Keratinocyte (primary cell): ENCODE results near the gene USP35. TPM values are rescaled to one million over a fixed set of nuclear protein-coding genes. Genes with fewer than 3 reads are reported as not detected.

ENCODE experiments used
- DNase-seq: peaks from one replicate; pipeline ENCODE4 v3.0.0-alpha.2; 2011; ENCODE audit warnings: low read depth, missing footprints, low spot score
- FAIRE-seq: peaks from 2 replicates; lab custom pipeline; 2011; peaks lifted over from hg19 to GRCh38; lab: Jason Lieb, UNC
- H2AFZ ChIP-seq: 2 replicates; pipeline ENCODE4 v1.6.0; 2012; ENCODE audit warnings: low read length, control low read depth, inconsistent platforms; ENCODE audit not compliant: control insufficient read depth
- H3K27ac ChIP-seq: 2 replicates; pipeline ENCODE4 v1.5.1; 2011; ENCODE audit warnings: low read length; ENCODE audit not compliant: control insufficient read depth, insufficient read depth
- H3K27me3 ChIP-seq: 3 replicates; pipeline ENCODE4 v1.6.0; 2011; ENCODE audit warnings: low read length; ENCODE audit not compliant: control insufficient read depth, insufficient read depth; ENCODE audit errors: extremely low read depth
- H3K36me3 ChIP-seq, 2 experiments: 2 replicates in 1 of 2; 3 replicates in 1 of 2; pipeline ENCODE4 v1.5.1; 2011; ENCODE audit warnings: low read length in 2 of 2, mild to moderate bottlenecking in 1 of 2; ENCODE audit not compliant: control insufficient read depth in 2 of 2, insufficient read depth in 2 of 2; ENCODE audit errors: extremely low read depth in 1 of 2
- H3K4me1 ChIP-seq: 3 replicates; pipeline ENCODE4 v1.5.1; 2011; ENCODE audit warnings: low read length; ENCODE audit not compliant: control insufficient read depth, insufficient read depth; ENCODE audit errors: extremely low read depth
- H3K4me2 ChIP-seq: 3 replicates; pipeline ENCODE4 v1.6.0; 2011; ENCODE audit warnings: low read depth, low read length; ENCODE audit not compliant: control insufficient read depth, insufficient read depth; ENCODE audit errors: extremely low read depth
- H3K4me3 ChIP-seq, 3 experiments: fragments of 200-600 bp in 1 of 3; sonication (generic) in 1 of 3; 2 replicates in 2 of 3; 3 replicates in 1 of 3; pipeline ENCODE4 v1.5.1; 2011 to 2016; ENCODE audit warnings: low read length in 3 of 3, mild to moderate bottlenecking in 3 of 3, control low read depth in 2 of 3, inconsistent platforms in 1 of 3, low read depth in 1 of 3, mixed read lengths in 1 of 3, mixed run types in 1 of 3, moderate library complexity in 1 of 3; ENCODE audit not compliant: control insufficient read depth in 2 of 3, insufficient read depth in 2 of 3; ENCODE audit errors: extremely low read depth in 1 of 3
- H3K79me2 ChIP-seq: 2 replicates; pipeline ENCODE4 v1.6.0; 2012; ENCODE audit warnings: low read length; ENCODE audit not compliant: control insufficient read depth, insufficient read depth
- H3K9ac ChIP-seq: 3 replicates; pipeline ENCODE4 v1.6.0; 2011; ENCODE audit warnings: low read length; ENCODE audit not compliant: control insufficient read depth, insufficient read depth; ENCODE audit errors: extremely low read depth
- H3K9me1 ChIP-seq: 3 replicates; pipeline ENCODE4 v1.6.0; 2011; ENCODE audit warnings: low read length; ENCODE audit not compliant: control insufficient read depth, insufficient read depth; ENCODE audit errors: extremely low read depth
- H3K9me3 ChIP-seq: 2 replicates; pipeline ENCODE4 v1.5.1; 2012; ENCODE audit warnings: low read depth, low read length; ENCODE audit not compliant: control insufficient read depth
- H4K20me1 ChIP-seq: 3 replicates; pipeline ENCODE4 v1.6.0; 2011; ENCODE audit warnings: low read length; ENCODE audit not compliant: control insufficient read depth, insufficient read depth; ENCODE audit errors: extremely low read depth
- EZH2 ChIP-seq: IDR thresholded peaks from one replicate; pipeline ENCODE4 v1.6.1; 2012; ENCODE audit warnings: inconsistent platforms, mild to moderate bottlenecking, low read length, moderate library complexity
- dilution Hi-C: fragments of 300-500 bp; cut with MboI; formaldehyde crosslinking; loops from one replicate; pipeline ENCODE4 v1.7.0; 2020; ENCODE audit warnings: low sequenced_read_pairs; ENCODE audit not compliant: extremely low pct_ligation_motif_present
- polyA plus RNA-seq, 5 experiments: library from polyadenylated mRNA; depleted of rRNA in 3 of 5; stranded (reverse) in 3 of 5; stranded (forward) in 1 of 5; unstranded in 1 of 5; fragments of >200 nt; gene quantifications; 1 replicate in 1 of 5; 2 replicates in 3 of 5; 3 replicates in 1 of 5; pipeline versions ENCODE4 v1.2.1 to v1.2.3, GENCODE V29; 2011 to 2012; ENCODE audit warnings: missing spikeins in 2 of 5, low read depth in 1 of 5, low replicate concordance in 1 of 5
- TF ChIP-seq, protein P1 (sequence below), 3 experiments: IDR thresholded peaks in 1 of 3; conservative IDR thresholded peaks in 1 of 3; optimal IDR thresholded peaks in 1 of 3; 2 replicates in 2 of 3; 3 replicates in 1 of 3; pipeline versions ENCODE3 to v1.5.1; 2011; ENCODE audit warnings: low read length in 3 of 3, mild to moderate bottlenecking in 3 of 3, moderate library complexity in 2 of 3, control low read depth in 1 of 3, inconsistent platforms in 1 of 3; ENCODE audit not compliant: insufficient read depth in 2 of 3; ENCODE audit errors: extremely low read depth in 1 of 3

USP35 gene
- polyA plus RNA-seq, 1 donor (not counting 4 experiments of a cell fraction or from before 2014, with no cell fraction given): 5.0 TPM

DNA sequence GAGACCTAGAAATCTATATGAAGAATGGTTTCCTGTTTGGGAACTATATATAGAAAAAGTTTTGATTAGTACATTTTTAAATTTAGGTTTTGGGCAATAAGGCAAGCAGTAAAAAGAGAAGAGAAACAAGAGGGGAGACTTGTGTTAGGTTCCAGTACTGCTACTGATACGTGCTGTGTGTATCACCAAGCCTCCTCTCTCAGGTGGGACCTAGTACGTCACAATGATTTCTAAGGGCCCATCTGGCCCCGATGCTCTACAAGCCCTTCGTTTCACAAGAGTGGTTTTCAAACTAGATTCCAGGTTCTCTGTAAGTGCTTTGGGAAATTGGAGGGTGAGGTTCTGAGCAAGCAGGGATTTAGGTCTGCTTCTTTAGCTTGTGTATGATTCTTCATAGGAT lies 39.2 kb downstream of the USP35 start:
- H3K4me2 ChIP-seq: no peak overlapping the region
- no peak overlapping the region for H3K9ac ChIP-seq
- FAIRE-seq (no peak), DNase-seq (no peak)
- dilution Hi-C loops: no loop called here
- H3K4me1 ChIP-seq: no peaks in the 10 kb centered on the region
- H3K4me3 ChIP-seq: no peak overlapping the region
- no peaks in the 10 kb centered on the region for H4K20me1 ChIP-seq
- no peaks in the 10 kb centered on the region for H3K9me3 ChIP-seq
- H3K36me3 ChIP-seq: no peaks in the 10 kb centered on the region
- no peaks in the 10 kb centered on the region for H3K79me2 ChIP-seq
- no peaks in the 10 kb centered on the region for H3K27me3 ChIP-seq
- H3K9me1 ChIP-seq: no peaks in the 10 kb centered on the region
- no peak overlapping the region for H2AFZ ChIP-seq
- H3K27ac ChIP-seq: no peak overlapping the region
- TF ChIP-seq, protein P1, sequence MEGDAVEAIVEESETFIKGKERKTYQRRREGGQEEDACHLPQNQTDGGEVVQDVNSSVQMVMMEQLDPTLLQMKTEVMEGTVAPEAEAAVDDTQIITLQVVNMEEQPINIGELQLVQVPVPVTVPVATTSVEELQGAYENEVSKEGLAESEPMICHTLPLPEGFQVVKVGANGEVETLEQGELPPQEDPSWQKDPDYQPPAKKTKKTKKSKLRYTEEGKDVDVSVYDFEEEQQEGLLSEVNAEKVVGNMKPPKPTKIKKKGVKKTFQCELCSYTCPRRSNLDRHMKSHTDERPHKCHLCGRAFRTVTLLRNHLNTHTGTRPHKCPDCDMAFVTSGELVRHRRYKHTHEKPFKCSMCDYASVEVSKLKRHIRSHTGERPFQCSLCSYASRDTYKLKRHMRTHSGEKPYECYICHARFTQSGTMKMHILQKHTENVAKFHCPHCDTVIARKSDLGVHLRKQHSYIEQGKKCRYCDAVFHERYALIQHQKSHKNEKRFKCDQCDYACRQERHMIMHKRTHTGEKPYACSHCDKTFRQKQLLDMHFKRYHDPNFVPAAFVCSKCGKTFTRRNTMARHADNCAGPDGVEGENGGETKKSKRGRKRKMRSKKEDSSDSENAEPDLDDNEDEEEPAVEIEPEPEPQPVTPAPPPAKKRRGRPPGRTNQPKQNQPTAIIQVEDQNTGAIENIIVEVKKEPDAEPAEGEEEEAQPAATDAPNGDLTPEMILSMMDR (optimal IDR thresholded peaks at IDR 0.05 in 1 of 3, IDR thresholded peaks at IDR 0.05 in 1 of 3, conservative IDR thresholded peaks at IDR 0.05 in 1 of 3; ENCODE audit: extremely low read depth in 1 of 3, insufficient read depth in 2 of 3, low read length in 3 of 3): no peak
- TF ChIP-seq EZH2: no peak

DNA sequence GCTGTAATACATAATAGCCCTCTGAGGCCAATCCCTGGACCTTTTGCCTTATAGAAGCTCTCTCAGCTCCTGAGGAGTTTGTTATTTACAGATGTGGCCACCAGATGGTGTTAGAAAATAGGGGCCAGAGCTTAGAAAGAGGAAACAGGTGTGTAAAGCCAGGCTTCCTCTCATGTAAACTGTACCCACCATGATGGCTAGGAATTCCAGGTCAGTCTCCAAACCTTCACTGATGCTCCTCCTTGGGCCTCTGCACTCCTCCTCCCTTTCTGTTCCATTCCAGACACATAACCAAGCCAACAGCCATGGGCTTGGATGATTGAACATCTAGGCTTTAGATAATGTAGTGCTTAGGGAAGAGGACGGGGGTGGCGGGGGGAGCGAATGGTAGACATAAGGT lies 39.7 kb downstream of the USP35 start:
- Histone ChIP-seq H3K79me2 (no peaks in the 10 kb centered on the region), H3K9ac (no peak overlapping the region), H3K4me1 (no peaks in the 10 kb centered on the region), H3K27ac (no peak overlapping the region), H4K20me1 (no peaks in the 10 kb centered on the region), H3K4me3 (no peak overlapping the region), H2AFZ (no peak overlapping the region), H3K27me3 (no peaks in the 10 kb centered on the region), H3K36me3 (no peaks in the 10 kb centered on the region), H3K9me1 (no peaks in the 10 kb centered on the region), H3K4me2 (no peak overlapping the region), H3K9me3 (no peaks in the 10 kb centered on the region)
- TF ChIP-seq, protein P1 (optimal IDR thresholded peaks at IDR 0.05 in 1 of 3, IDR thresholded peaks at IDR 0.05 in 1 of 3, conservative IDR thresholded peaks at IDR 0.05 in 1 of 3; ENCODE audit: extremely low read depth in 1 of 3, insufficient read depth in 2 of 3, low read length in 3 of 3): peak; percentile 26 to 63 (median 36)
- TF ChIP-seq EZH2: no peak
- DNase-seq (no peak), FAIRE-seq (no peak)
- dilution Hi-C loops: no loop called here
